HepG2 (cell line): ENCODE results near the gene CPA5. TPM values are rescaled to one million over a fixed set of nuclear protein-coding genes. Genes with fewer than 3 reads are reported as not detected.

Source experiments
- ATAC-seq: fragments of 200-7000 bp; cut with Tn5 transposase; 3 replicates; pipeline ENCODE4 v1.9.1; 2020; ENCODE audit warnings: mild to moderate bottlenecking, moderate library complexity
- BruUV-seq: library from RNA; stranded (reverse); fragments of 400-500 nt; replicated peaks from 2 replicates; lab custom pipeline; 2021; lab: Mats Ljungman, UMichigan
- CTCF ChIA-PET: fragments of 300-600 bp; formaldehyde crosslinking; extraction: SDS; loops from one replicate; lab custom pipeline; 2021; ENCODE audit warnings: low total read pairs, inconsistent platforms, low intra/inter-chr PET ratio; lab: Yijun Ruan, JAX
- POLR2A ChIA-PET: fragments of 350-600 bp; sonication (Branson Sonifier 250); formaldehyde crosslinking; loops from one replicate; lab custom pipeline; 2020; ENCODE audit warnings: antibody characterized with exemption, inconsistent platforms; lab: Yijun Ruan, JAX
- DNase-seq: peaks from one replicate; pipeline ENCODE4 v3.0.0-alpha.2; 2015; ENCODE audit warnings: low spot score
- FAIRE-seq: peaks from 3 replicates; lab custom pipeline; 2011; peaks lifted over from hg19 to GRCh38; lab: Jason Lieb, UNC
- H2AFZ ChIP-seq: one replicate; pipeline ENCODE4 v1.6.1; 2011; ENCODE audit warnings: low read length, inconsistent platforms
- H3K27ac ChIP-seq: fragments of 300-600 bp; 3 replicates; pipeline ENCODE4 v1.8.0; 2011; ENCODE audit warnings: mixed run types, mild to moderate bottlenecking, mixed read lengths, low read length, inconsistent platforms; ENCODE audit not compliant: insufficient read depth; ENCODE audit errors: extremely low read length
- H3K27me3 ChIP-seq, 2 experiments: fragments of 200-600 bp in 1 of 2; 2 replicates in 1 of 2; 3 replicates in 1 of 2; pipeline versions ENCODE4 v1.6.0 to v1.8.0; 2011; ENCODE audit warnings: low read length in 2 of 2, mild to moderate bottlenecking in 2 of 2, moderate library complexity in 2 of 2, inconsistent platforms in 1 of 2; ENCODE audit not compliant: insufficient read depth in 2 of 2, control insufficient read depth in 1 of 2
- H3K36me3 ChIP-seq, 2 experiments: fragments of 200-600 bp in 1 of 2; replicated peaks in 1 of 2; 2 replicates in 1 of 2; 3 replicates in 1 of 2; pipeline versions ENCODE4 v1.5.1 to v1.8.0; 2011; ENCODE audit warnings: low read length in 2 of 2, inconsistent platforms in 1 of 2; ENCODE audit not compliant: insufficient read depth in 2 of 2, control insufficient read depth in 1 of 2
- H3K4me1 ChIP-seq: 2 replicates; pipeline ENCODE4 v1.5.1; 2012; ENCODE audit warnings: low read length, inconsistent platforms; ENCODE audit not compliant: insufficient read depth
- H3K4me2 ChIP-seq: 2 replicates; pipeline ENCODE4 v1.6.0; 2011; ENCODE audit warnings: low read depth, low read length, inconsistent platforms
- H3K4me3 ChIP-seq, 3 experiments: fragments of 200-600 bp in 1 of 3; sonication (generic), shearing (Covaris generic) in 1 of 3; replicated peaks in 1 of 3; 2 replicates each; pipeline ENCODE4 v1.5.1; 2011 to 2016; ENCODE audit warnings: low read length in 3 of 3, inconsistent platforms in 2 of 3, low read depth in 2 of 3, mild to moderate bottlenecking in 2 of 3, control low read depth in 1 of 3, mixed read lengths in 1 of 3; ENCODE audit not compliant: insufficient read depth in 1 of 3
- H3K79me2 ChIP-seq: one replicate; pipeline ENCODE4 v1.6.1; 2011; ENCODE audit warnings: low read length, inconsistent platforms; ENCODE audit not compliant: insufficient read depth
- H3K9ac ChIP-seq: 2 replicates; pipeline ENCODE4 v1.6.0; 2011; ENCODE audit warnings: mild to moderate bottlenecking, low read depth, low read length, inconsistent platforms; ENCODE audit not compliant: insufficient read depth
- H3K9me3 ChIP-seq: 2 replicates; pipeline ENCODE4 v1.5.1; 2012; ENCODE audit warnings: mild to moderate bottlenecking, low read length
- H4K20me1 ChIP-seq: 2 replicates; pipeline ENCODE4 v1.6.0; 2011; ENCODE audit warnings: inconsistent platforms, mild to moderate bottlenecking, low read length, moderate library complexity; ENCODE audit not compliant: insufficient read depth
- ADNP ChIP-seq: sonication (generic); formaldehyde crosslinking; IDR thresholded peaks from 2 replicates; pipeline ENCODE4 v1.4.0; 2020; ENCODE audit warnings: missing genetic modification reagents
- CREB1 ChIP-seq, 2 experiments: fragments of 450-650 bp in 1 of 2; IDR thresholded peaks; 2 replicates each; pipeline ENCODE4 v1.6.1; 2016 to 2017; ENCODE audit warnings: control low read depth in 1 of 2, mild to moderate bottlenecking in 1 of 2, missing compliant biosample characterization in 1 of 2, missing genetic modification characterization in 1 of 2
- FOSL2 ChIP-seq: sonication (generic); formaldehyde crosslinking; IDR thresholded peaks from 2 replicates; pipeline ENCODE4 v1.4.0; 2020; ENCODE audit warnings: missing genetic modification reagents
- FOXK2 ChIP-seq: fragments of 450-650 bp; IDR thresholded peaks from 2 replicates; pipeline ENCODE4 v1.6.1; 2016
- KDM1A ChIP-seq: IDR thresholded peaks from 2 replicates; pipeline ENCODE4 v1.6.1; 2016; ENCODE audit warnings: missing compliant biosample characterization
- NFE2L1 ChIP-seq: sonication (generic); formaldehyde crosslinking; IDR thresholded peaks from 2 replicates; pipeline ENCODE4 v1.4.0; 2020; ENCODE audit warnings: missing genetic modification reagents, mild to moderate bottlenecking, borderline replicate concordance
- NFIC ChIP-seq: IDR thresholded peaks from 2 replicates; pipeline ENCODE4 v1.6.1; 2012; ENCODE audit warnings: mild to moderate bottlenecking, low read length, inconsistent platforms
- NFRKB ChIP-seq: fragments of 450-650 bp; IDR thresholded peaks from 2 replicates; pipeline ENCODE4 v1.6.1; 2017
- NR1H2 ChIP-seq: sonication (generic); formaldehyde crosslinking; IDR thresholded peaks from 2 replicates; pipeline ENCODE4 v1.8.1; 2022; ENCODE audit warnings: low read depth, missing genetic modification reagents, borderline replicate concordance
- RAD21 ChIP-seq: fragments of 450-650 bp; formaldehyde crosslinking; IDR thresholded peaks from 2 replicates; pipeline ENCODE4 v1.5.0; 2020; ENCODE audit warnings: mild to moderate bottlenecking
- SCMH1 ChIP-seq: sonication (generic); formaldehyde crosslinking; IDR thresholded peaks from 2 replicates; pipeline ENCODE4 v1.9.0; 2021; ENCODE audit warnings: missing genetic modification reagents, mild to moderate bottlenecking, borderline replicate concordance
- SOX5 ChIP-seq: IDR thresholded peaks from 2 replicates; pipeline ENCODE4 v1.6.1; 2016; ENCODE audit warnings: borderline replicate concordance
- THAP9 ChIP-seq: sonication (generic); formaldehyde crosslinking; IDR thresholded peaks from 2 replicates; pipeline ENCODE4; 2020; ENCODE audit warnings: missing genetic modification reagents, mild to moderate bottlenecking, borderline replicate concordance
- XBP1 ChIP-seq: sonication (generic); formaldehyde crosslinking; IDR thresholded peaks from 2 replicates; pipeline ENCODE4 v1.5.0; 2020; ENCODE audit warnings: missing genetic modification reagents
- ZNF121 ChIP-seq: sonication (generic); formaldehyde crosslinking; IDR thresholded peaks from 2 replicates; pipeline ENCODE4 v1.5.0; 2020; ENCODE audit warnings: mild to moderate bottlenecking, missing genetic modification reagents
- ZNF3 ChIP-seq: IDR thresholded peaks from 2 replicates; pipeline ENCODE4 v1.7.0; 2017; ENCODE audit warnings: inconsistent platforms
- ZNF354B ChIP-seq: sonication (generic); formaldehyde crosslinking; IDR thresholded peaks from 2 replicates; pipeline ENCODE4 v1.8.0; 2022; ENCODE audit warnings: mild to moderate bottlenecking, missing genetic modification reagents
- ZNF773 ChIP-seq: sonication (generic); formaldehyde crosslinking; IDR thresholded peaks from 2 replicates; pipeline ENCODE4 v1.4.0; 2020; ENCODE audit warnings: missing genetic modification reagents, borderline replicate concordance
- ZNF788 ChIP-seq: sonication (generic); formaldehyde crosslinking; IDR thresholded peaks from 2 replicates; pipeline ENCODE4 v1.5.0; 2020; ENCODE audit warnings: mild to moderate bottlenecking, missing genetic modification reagents, borderline replicate concordance
- ZSCAN21 ChIP-seq: sonication (generic); formaldehyde crosslinking; IDR thresholded peaks from 2 replicates; pipeline ENCODE4 v1.8.0; 2022; ENCODE audit warnings: mild to moderate bottlenecking, missing genetic modification reagents, moderate library complexity, borderline replicate concordance
- WGBS: methylation state at CpG from one replicate; pipeline ENCODE4 v1.1.6; 2017; ENCODE audit warnings: low lambda C conversion rate; 5-methylcytosine and 5-hydroxymethylcytosine counted together
- in situ Hi-C: cut with HindIII; loops from 2 replicates; pipeline ENCODE4 v1.10.0; 2017; ENCODE audit warnings: low pct_unique_long_range_greater_than_20kb; ENCODE audit not compliant: extremely low pct_ligation_motif_present
- intact Hi-C: fragments of 100-400 bp; cut with micrococcal nuclease; formaldehyde crosslinking; loops from one replicate; pipeline ENCODE4 v1.10.0; 2022; ENCODE audit not compliant: unreplicated experiment
- polyA plus RNA-seq, 8 experiments: library from polyadenylated mRNA; depleted of rRNA in 3 of 8; stranded (reverse) in 7 of 8; unstranded in 1 of 8; fragments of >200 nt; fragmentation: Illumina TruSeq in 4 of 8; extraction: Trizol in 4 of 8; gene quantifications; 2 replicates each; pipeline versions ENCODE4 v1.2.1 to v1.2.3, GENCODE V29; 2011 to 2016; ENCODE audit warnings: low read depth in 4 of 8, missing spikeins in 1 of 8, mixed read lengths in 1 of 8; ENCODE audit not compliant: insufficient read depth in 1 of 8
- total RNA-seq, 5 experiments: library from RNA; depleted of rRNA; stranded (reverse); fragments of >200 nt; fragmentation: Illumina TruSeq; extraction: Trizol; gene quantifications; 2 replicates each; pipeline ENCODE4 v1.2.3, GENCODE V29; 2016; ENCODE audit warnings: low read depth in 1 of 5
- TF ChIP-seq, protein P1 (sequence below): sonication (generic); formaldehyde crosslinking; IDR thresholded peaks from 2 replicates; pipeline ENCODE4 v1.4.0; 2020; ENCODE audit warnings: mild to moderate bottlenecking, missing genetic modification reagents
- TF ChIP-seq, protein P2 (sequence below): fragments of 450-650 bp; IDR thresholded peaks from 2 replicates; pipeline ENCODE4 v1.6.1; 2017

The CPA5 gene
- total and polyA plus RNA-seq, 2 of the 13 experiments (the other 11 are each of a cell fraction or from before 2014, with no cell fraction given), result 0.48 TPM; not detected in 1

GRCh38 chr7:130303982-130304381, 40.6 kb upstream of the CPA5 start:
- 1% methylated on average over 5 of the region's 5 CpGs for WGBS
- Histone ChIP-seq H3K79me2 (no peaks in the 10 kb centered on the region), H2AFZ (no peak overlapping the region), H3K9ac (no peak overlapping the region), H3K36me3 (no peaks in the 10 kb centered on the region), H4K20me1 (no peaks in the 10 kb centered on the region), H3K9me3 (no peaks in the 10 kb centered on the region), H3K4me2 (no peak overlapping the region), H3K27ac (no peak overlapping the region), H3K4me1 (peaks cover 7% of the 10 kb centered on the region), H3K27me3 (peaks cover 1 to 21% of the 10 kb centered on the region in 2 experiments; a peak in 2 of 5 replicates), H3K4me3 (no peak overlapping the region)
- in situ Hi-C loops, result no loop called here
- intact Hi-C loops, result no loop called here
- DNase-seq (peak; percentile 52), FAIRE-seq (no peak), ATAC-seq (peak; percentile 76)
- CTCF ChIA-PET, result no interaction called here
- no TSS peak for BruUV-seq
- POLR2A ChIA-PET, result no interaction called here
- TF ChIP-seq NFRKB, result no peak
- TF ChIP-seq KDM1A (CRISPR knock-in tag), result peak; percentile 59; the same call in 1 of the 2 replicates
- TF ChIP-seq ZNF121 (CRISPR knock-in tag), result peak; percentile 94
- TF ChIP-seq NR1H2 (CRISPR knock-in tag), result no peak
- no peak for TF ChIP-seq CREB1 (IDR thresholded peaks at IDR 0.05)
- TF ChIP-seq CREB1 (CRISPR knock-in tag; IDR thresholded peaks at IDR 0.05), result no peak
- no peak for TF ChIP-seq NFE2L1 (CRISPR knock-in tag)
- TF ChIP-seq NFIC, result no peak
- TF ChIP-seq, protein P1, sequence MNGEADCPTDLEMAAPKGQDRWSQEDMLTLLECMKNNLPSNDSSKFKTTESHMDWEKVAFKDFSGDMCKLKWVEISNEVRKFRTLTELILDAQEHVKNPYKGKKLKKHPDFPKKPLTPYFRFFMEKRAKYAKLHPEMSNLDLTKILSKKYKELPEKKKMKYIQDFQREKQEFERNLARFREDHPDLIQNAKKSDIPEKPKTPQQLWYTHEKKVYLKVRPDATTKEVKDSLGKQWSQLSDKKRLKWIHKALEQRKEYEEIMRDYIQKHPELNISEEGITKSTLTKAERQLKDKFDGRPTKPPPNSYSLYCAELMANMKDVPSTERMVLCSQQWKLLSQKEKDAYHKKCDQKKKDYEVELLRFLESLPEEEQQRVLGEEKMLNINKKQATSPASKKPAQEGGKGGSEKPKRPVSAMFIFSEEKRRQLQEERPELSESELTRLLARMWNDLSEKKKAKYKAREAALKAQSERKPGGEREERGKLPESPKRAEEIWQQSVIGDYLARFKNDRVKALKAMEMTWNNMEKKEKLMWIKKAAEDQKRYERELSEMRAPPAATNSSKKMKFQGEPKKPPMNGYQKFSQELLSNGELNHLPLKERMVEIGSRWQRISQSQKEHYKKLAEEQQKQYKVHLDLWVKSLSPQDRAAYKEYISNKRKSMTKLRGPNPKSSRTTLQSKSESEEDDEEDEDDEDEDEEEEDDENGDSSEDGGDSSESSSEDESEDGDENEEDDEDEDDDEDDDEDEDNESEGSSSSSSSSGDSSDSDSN, result no peak
- TF ChIP-seq SOX5 (CRISPR knock-in tag), result no peak
- TF ChIP-seq ADNP (CRISPR knock-in tag), result no peak
- no peak for TF ChIP-seq XBP1 (CRISPR knock-in tag)
- no peak for TF ChIP-seq ZSCAN21
- TF ChIP-seq, protein P2, sequence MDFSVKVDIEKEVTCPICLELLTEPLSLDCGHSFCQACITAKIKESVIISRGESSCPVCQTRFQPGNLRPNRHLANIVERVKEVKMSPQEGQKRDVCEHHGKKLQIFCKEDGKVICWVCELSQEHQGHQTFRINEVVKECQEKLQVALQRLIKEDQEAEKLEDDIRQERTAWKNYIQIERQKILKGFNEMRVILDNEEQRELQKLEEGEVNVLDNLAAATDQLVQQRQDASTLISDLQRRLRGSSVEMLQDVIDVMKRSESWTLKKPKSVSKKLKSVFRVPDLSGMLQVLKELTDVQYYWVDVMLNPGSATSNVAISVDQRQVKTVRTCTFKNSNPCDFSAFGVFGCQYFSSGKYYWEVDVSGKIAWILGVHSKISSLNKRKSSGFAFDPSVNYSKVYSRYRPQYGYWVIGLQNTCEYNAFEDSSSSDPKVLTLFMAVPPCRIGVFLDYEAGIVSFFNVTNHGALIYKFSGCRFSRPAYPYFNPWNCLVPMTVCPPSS, result no peak
- no peak for TF ChIP-seq ZNF788 (CRISPR knock-in tag)
- no peak for TF ChIP-seq ZNF773 (CRISPR knock-in tag)
- peak; percentile 92 for TF ChIP-seq FOSL2
- TF ChIP-seq SCMH1 (CRISPR knock-in tag), result no peak
- no peak for TF ChIP-seq THAP9
- TF ChIP-seq FOXK2, result no peak
- TF ChIP-seq ZNF3, result no peak
- TF ChIP-seq RAD21 (CRISPR knock-in tag), result no peak
- TF ChIP-seq ZNF354B (CRISPR knock-in tag), result no peak
